OCI-M2 (cell line): Measurements from ENCODE around the gene SCN2B.
"Not testable (repeated sequence)": the region's sequence is repeated elsewhere in the genome, so short reads cannot be mapped to it uniquely, and the experiment has no call there.

Experiments
- DNase-seq: peaks from one replicate; lab custom pipeline; 2025; ENCODE audit not compliant: unreplicated experiment; lab: John Stamatoyannopoulos, UW

The SCN2B gene

GRCh38 chr11:118207079-118207478, 30.6 kb upstream of the SCN2B start:
- DNase-seq, result no peak

- no peak for DNase-seq
Measured at GRCh38 chr11:118206391-118207031, 30.1 kb upstream of the SCN2B start.

GRCh38 chr11:118205606-118206378, 29.4 kb upstream of the SCN2B start:
- no peak for DNase-seq

- no peak for DNase-seq
Measured at GRCh38 chr11:118202599-118203422, 26.4 kb upstream of the SCN2B start.

GRCh38 chr11:118201966-118202365, 25.5 kb upstream of the SCN2B start:
- DNase-seq, result no peak

DNA sequence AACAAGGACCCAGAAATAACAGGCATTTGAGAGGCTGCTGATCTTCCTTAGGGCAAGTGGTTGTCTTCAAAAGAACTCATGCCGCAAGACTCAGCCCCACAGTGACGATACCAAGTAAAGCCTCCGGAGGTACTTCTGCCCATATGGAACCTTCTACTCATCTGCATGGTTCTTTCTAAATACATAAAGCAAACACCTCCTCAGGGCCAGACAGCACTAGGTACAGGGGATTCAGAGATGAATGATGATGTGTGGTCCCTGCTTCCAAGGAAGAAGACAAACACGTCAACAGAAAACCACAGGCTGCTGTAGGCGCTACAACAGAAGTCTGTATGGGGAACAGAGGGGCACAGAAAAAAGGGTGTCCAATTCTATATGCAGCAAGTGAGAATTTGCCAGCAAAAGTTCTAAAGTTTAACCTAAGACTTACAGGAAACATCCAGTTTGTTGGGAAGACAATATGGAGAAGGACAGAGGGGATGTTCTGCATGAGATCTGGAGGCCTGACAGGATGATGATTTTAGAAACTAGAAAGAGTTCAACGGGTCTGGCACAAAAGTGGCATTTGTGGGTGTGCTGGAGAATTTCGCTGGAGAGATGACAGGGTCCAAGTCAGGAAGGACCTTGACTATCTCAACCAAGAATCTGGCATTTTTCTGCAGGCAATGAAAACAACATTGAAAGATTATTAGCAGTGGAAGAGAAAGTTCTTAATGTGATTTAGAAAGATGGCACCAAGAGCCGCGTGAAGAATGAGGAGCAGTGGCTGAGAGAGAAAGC, 24.7 kb upstream of the SCN2B start:
- DNase-seq, result no peak

GRCh38 chr11:118200497-118200896, 24.1 kb upstream of the SCN2B start:
- DNase-seq, result no peak

DNA sequence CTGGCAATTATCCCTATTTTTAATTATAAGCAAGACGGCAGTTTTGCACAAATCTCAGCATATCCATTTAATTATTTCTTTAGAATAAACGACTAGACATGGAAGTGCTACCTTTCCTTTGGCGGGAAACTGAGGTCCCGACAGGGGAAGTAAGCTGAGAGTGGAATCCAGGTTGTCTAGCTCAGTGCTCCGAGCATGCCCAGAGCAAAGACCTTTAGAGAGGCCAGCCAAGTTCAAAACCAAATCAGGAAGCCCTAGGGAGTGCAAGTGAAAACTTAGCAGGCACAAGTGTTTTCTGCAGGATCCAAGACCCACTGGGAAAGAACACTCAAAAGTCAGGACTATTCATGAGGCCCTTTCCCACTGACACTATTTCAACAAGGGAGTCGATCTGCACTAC, 22.7 kb upstream of the SCN2B start:
- DNase-seq, result no peak

DNA sequence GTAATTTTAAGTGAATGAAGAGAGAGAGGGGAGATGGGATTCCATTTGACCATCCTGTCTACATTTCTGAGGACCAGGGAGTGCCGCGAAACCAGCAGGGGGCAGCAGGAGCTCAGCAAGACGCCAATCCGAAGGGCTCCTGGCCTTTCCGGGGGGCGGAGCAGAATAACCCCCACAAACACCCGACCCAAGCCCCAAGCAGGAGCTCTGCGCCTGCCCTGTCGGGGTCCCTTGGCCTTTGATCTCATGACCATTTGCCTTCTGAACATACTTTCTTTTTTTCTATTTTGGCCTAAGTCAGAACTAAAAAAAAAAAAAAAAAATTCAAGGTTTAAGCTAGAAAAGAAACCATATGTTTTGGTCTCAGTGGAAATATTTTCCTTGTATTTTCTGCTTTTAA, 21.9 kb upstream of the SCN2B start:
- no peak for DNase-seq

GRCh38 chr11:118194835-118195627, 18.6 kb upstream of the SCN2B start:
- DNase-seq, result no peak

- DNase-seq, result no peak
Measured at GRCh38 chr11:118193910-118194566, 17.6 kb upstream of the SCN2B start.

GRCh38 chr11:118192817-118193216, 16.4 kb upstream of the SCN2B start:
- DNase-seq, result not testable (repeated sequence)

- DNase-seq, result not testable (repeated sequence)
Measured at GRCh38 chr11:118190942-118191506, 14.6 kb upstream of the SCN2B start.

- DNase-seq, result no peak
Measured at GRCh38 chr11:118186346-118187107, 10.1 kb upstream of the SCN2B start.

GRCh38 chr11:118184784-118185579, 8.5 kb upstream of the SCN2B start:
- DNase-seq, result no peak

GRCh38 chr11:118183691-118184090, 7.3 kb upstream of the SCN2B start:
- not testable (repeated sequence) for DNase-seq

GRCh38 chr11:118180300-118180703, 3.9 kb upstream of the SCN2B start:
- DNase-seq, result no peak

- no peak for DNase-seq
Measured at GRCh38 chr11:118176778-118177134, 317 bp upstream of the SCN2B start.
